ENCODE results near the gene CXXC5. TPM values are rescaled to one million over a fixed set of nuclear protein-coding genes. Genes with fewer than 3 reads are reported as not detected.
A peak's percentile ranks its signal among the peaks of the same experiment; 100 is the strongest.

Gene CXXC5
- total and polyA plus RNA-seq, 3 experiments from 2014 or later, result 2.1 to 67.0 (median 3.1) TPM

GRCh38 chr5:139682016-139682975 lies 34.1 kb downstream of the CXXC5 start:
- H3K27me3 Mint-ChIP-seq, result no peaks in the 10 kb centered on the region
- H3K27me3 ChIP-seq (ENCODE audit: insufficient read depth, low read length, poor library complexity, severe bottlenecking), result no peaks in the 10 kb centered on the region
- no peaks in the 10 kb centered on the region for H3K9me3 ChIP-seq (ENCODE audit: low read length)
- POLR2A ChIA-PET, result no interaction called here
- H3K27ac Mint-ChIP-seq, result peak overlapping the region in 3 of 8 donors; percentile 57 to 96 (median 84)
- peaks cover 0 to 17% (median 8%) of the 10 kb centered on the region in 3 donors for H3K4me1 Mint-ChIP-seq
- H3K4me3 Mint-ChIP-seq, result no peak overlapping the region
- CTCF ChIA-PET, result interaction anchor here (0.7 kb wide), 1 partner anchor 13 kb away, joined by 3 read pairs; no protein-coding TSS in a partner anchor
- H3K4me1 ChIP-seq (ENCODE audit: insufficient read depth, low read length), result no peaks in the 10 kb centered on the region
- H3K9me3 Mint-ChIP-seq, result no peaks in the 10 kb centered on the region
- DNase-seq, result no peak
- peaks cover 0 to 11% (median 0%) of the 10 kb centered on the region in 3 donors for H3K36me3 Mint-ChIP-seq
- no peak overlapping the region for H3K27ac ChIP-seq (ENCODE audit: low read depth, low read length)
- H3K36me3 ChIP-seq (ENCODE audit: insufficient read depth, low read length), result no peaks in the 10 kb centered on the region
- H3K4me3 ChIP-seq (ENCODE audit: low read length), result no peak overlapping the region

GRCh38 chr5:139683295-139684271 lies 35.4 kb downstream of the CXXC5 start:
- Mint-ChIP-seq H3K27ac (peak overlapping the region in 5 of 8 donors; percentile 2 to 90 (median 57)), H3K4me1 (peaks cover 0 to 15% (median 8%) of the 10 kb centered on the region in 3 donors), H3K9me3 (no peaks in the 10 kb centered on the region), H3K27me3 (no peaks in the 10 kb centered on the region), H3K4me3 (no peak overlapping the region), H3K36me3 (peaks cover 0 to 11% (median 0%) of the 10 kb centered on the region in 3 donors)
- POLR2A ChIA-PET, result interaction anchor here (0.6 kb wide), 1 partner anchor 508 kb away, joined by 3 read pairs; no protein-coding TSS in a partner anchor
- DNase-seq, result no peak
- Histone ChIP-seq H3K4me3 (ENCODE audit: low read length) (no peak overlapping the region), H3K36me3 (ENCODE audit: insufficient read depth, low read length) (no peaks in the 10 kb centered on the region), H3K27me3 (ENCODE audit: insufficient read depth, low read length, poor library complexity, severe bottlenecking) (no peaks in the 10 kb centered on the region), H3K9me3 (ENCODE audit: low read length) (no peaks in the 10 kb centered on the region), H3K4me1 (ENCODE audit: insufficient read depth, low read length) (no peaks in the 10 kb centered on the region), H3K27ac (ENCODE audit: low read depth, low read length) (no peak overlapping the region)
- CTCF ChIA-PET, result no interaction called here

GRCh38 chr5:139684350-139684880 lies 36.3 kb downstream of the CXXC5 start:
- Histone ChIP-seq H3K27me3 (ENCODE audit: insufficient read depth, low read length, poor library complexity, severe bottlenecking) (no peaks in the 10 kb centered on the region), H3K9me3 (ENCODE audit: low read length) (no peaks in the 10 kb centered on the region), H3K4me3 (ENCODE audit: low read length) (no peak overlapping the region), H3K4me1 (ENCODE audit: insufficient read depth, low read length) (no peaks in the 10 kb centered on the region), H3K36me3 (ENCODE audit: insufficient read depth, low read length) (no peaks in the 10 kb centered on the region), H3K27ac (ENCODE audit: low read depth, low read length) (no peak overlapping the region)
- Mint-ChIP-seq H3K4me1 (peaks cover 0 to 15% (median 8%) of the 10 kb centered on the region in 3 donors), H3K9me3 (no peaks in the 10 kb centered on the region), H3K36me3 (peaks cover 0 to 11% (median 0%) of the 10 kb centered on the region in 3 donors), H3K27ac (peak overlapping the region in 5 of 8 donors; percentile 50 to 90 (median 58)), H3K27me3 (no peaks in the 10 kb centered on the region), H3K4me3 (no peak overlapping the region)
- ChIA-PET POLR2A (no interaction called here), CTCF (interaction anchor here (0.7 to 1.8 kb wide), 3 partner anchors 11 to 143 kb away, joined by 3 to 4 read pairs (median 3); no protein-coding TSS in a partner anchor)
- no peak for DNase-seq

DNA sequence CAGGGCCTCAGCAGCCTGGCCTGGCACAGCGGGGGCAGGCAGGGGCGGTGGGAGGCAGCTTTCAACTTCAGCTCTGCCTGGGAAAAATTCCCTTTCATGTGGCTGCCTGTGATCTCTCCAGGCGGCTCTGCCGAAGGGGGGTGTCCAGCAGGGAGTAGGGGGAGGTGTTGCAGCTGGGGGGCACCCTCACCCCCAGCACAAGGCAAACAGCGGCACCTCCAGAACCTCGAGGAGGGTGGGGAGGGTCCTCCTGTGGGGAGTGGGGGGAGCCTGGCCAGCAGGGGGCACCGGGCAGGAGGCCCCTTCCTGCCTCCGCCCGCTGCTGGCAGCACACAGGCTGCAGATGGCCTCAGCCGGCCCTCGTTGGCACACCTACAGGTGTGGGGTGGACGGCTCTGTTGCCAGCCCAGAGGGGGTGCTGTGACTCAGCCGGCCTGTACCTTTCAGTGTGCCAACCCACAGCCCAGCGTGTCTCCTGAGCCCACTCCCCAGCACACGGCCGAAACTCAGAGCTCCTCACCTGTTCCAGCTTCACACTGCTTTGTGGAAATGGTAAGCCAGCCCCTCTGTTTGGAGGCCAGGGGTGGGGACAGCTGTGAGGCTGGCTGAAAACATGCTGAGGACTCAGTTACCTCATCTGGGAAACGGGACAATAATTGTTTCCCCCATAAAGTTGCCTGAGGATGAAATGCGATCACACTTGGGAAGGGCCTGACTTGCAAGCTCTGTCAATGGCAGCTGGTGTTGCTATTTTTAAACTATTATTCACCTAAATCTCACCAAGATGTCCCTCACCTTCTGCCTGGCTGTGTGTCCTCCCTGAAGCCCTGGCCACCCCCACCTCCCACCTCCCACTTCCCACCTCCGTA lies 37.0 kb downstream of the CXXC5 start:
- Histone ChIP-seq H3K4me1 (ENCODE audit: insufficient read depth, low read length) (no peaks in the 10 kb centered on the region), H3K9me3 (ENCODE audit: low read length) (no peaks in the 10 kb centered on the region), H3K4me3 (ENCODE audit: low read length) (no peak overlapping the region), H3K36me3 (ENCODE audit: insufficient read depth, low read length) (no peaks in the 10 kb centered on the region), H3K27ac (ENCODE audit: low read depth, low read length) (no peak overlapping the region), H3K27me3 (ENCODE audit: insufficient read depth, low read length, poor library complexity, severe bottlenecking) (no peaks in the 10 kb centered on the region)
- H3K4me3 Mint-ChIP-seq, result no peak overlapping the region
- peaks cover 0 to 10% (median 0%) of the 10 kb centered on the region in 3 donors for H3K36me3 Mint-ChIP-seq
- ChIA-PET POLR2A (interaction anchor here (0.5 kb wide), 1 partner anchor 28 kb away, joined by 5 read pairs; no protein-coding TSS in a partner anchor), CTCF (interaction anchor here (0.7 to 1.8 kb wide), 3 partner anchors 10 to 144 kb away, joined by 3 to 4 read pairs (median 3); no protein-coding TSS in a partner anchor)
- H3K4me1 Mint-ChIP-seq, result peaks cover 3 to 13% (median 8%) of the 10 kb centered on the region in 3 donors
- H3K27ac Mint-ChIP-seq, result peak overlapping the region in 3 of 8 donors; percentile 73 to 96 (median 81)
- DNase-seq, result no peak
- H3K27me3 Mint-ChIP-seq, result no peaks in the 10 kb centered on the region
- no peaks in the 10 kb centered on the region for H3K9me3 Mint-ChIP-seq

DNA sequence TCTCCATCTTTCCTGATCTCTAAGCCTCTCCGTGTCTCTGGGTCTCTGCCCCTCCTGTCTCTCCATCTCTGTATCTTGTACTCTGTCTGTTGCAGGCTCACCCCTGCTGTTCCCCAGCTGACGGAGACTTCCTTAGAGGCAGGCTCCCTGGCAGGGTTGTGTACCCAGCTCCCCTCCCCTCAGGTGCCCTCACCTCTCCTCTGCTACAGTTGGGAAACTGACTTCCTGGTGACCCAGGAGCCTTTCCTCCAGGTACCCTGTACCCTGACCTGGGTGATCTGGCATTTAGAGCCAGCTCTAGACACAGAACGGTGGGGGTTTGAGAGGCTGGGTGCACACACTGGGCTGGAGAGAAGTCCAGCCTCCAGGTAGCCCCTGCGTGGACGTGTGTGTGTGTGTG lies 37.7 kb downstream of the CXXC5 start:
- CTCF ChIA-PET, result interaction anchor here (1.8 kb wide), 1 partner anchor 80 kb away, joined by 4 read pairs; no protein-coding TSS in a partner anchor
- no peak overlapping the region for H3K27ac ChIP-seq (ENCODE audit: low read depth, low read length)
- Mint-ChIP-seq H3K9me3 (no peaks in the 10 kb centered on the region), H3K27ac (peak overlapping the region in 6 of 8 donors; percentile 41 to 96 (median 68)), H3K4me3 (no peak overlapping the region), H3K36me3 (peaks cover 0 to 8% (median 0%) of the 10 kb centered on the region in 3 donors), H3K4me1 (peaks cover 4 to 14% (median 8%) of the 10 kb centered on the region in 3 donors), H3K27me3 (no peaks in the 10 kb centered on the region)
- POLR2A ChIA-PET, result interaction anchor here (0.5 kb wide), 1 partner anchor 27 kb away, joined by 5 read pairs; no protein-coding TSS in a partner anchor
- no peaks in the 10 kb centered on the region for H3K36me3 ChIP-seq (ENCODE audit: insufficient read depth, low read length)
- H3K4me3 ChIP-seq (ENCODE audit: low read length), result no peak overlapping the region
- no peak for DNase-seq
- no peaks in the 10 kb centered on the region for H3K4me1 ChIP-seq (ENCODE audit: insufficient read depth, low read length)
- H3K9me3 ChIP-seq (ENCODE audit: low read length), result no peaks in the 10 kb centered on the region
- H3K27me3 ChIP-seq (ENCODE audit: insufficient read depth, low read length, poor library complexity, severe bottlenecking), result no peaks in the 10 kb centered on the region

- ChIA-PET CTCF (no interaction called here), POLR2A (no interaction called here)
- Mint-ChIP-seq H3K36me3 (peaks cover 0 to 7% (median 0%) of the 10 kb centered on the region in 3 donors), H3K4me3 (no peak overlapping the region), H3K9me3 (no peaks in the 10 kb centered on the region), H3K4me1 (peaks cover 4 to 15% (median 8%) of the 10 kb centered on the region in 3 donors), H3K27ac (peak overlapping the region in 4 of 8 donors; percentile 61 to 81 (median 64)), H3K27me3 (no peaks in the 10 kb centered on the region)
- Histone ChIP-seq H3K4me3 (ENCODE audit: low read length) (no peak overlapping the region), H3K27me3 (ENCODE audit: insufficient read depth, low read length, poor library complexity, severe bottlenecking) (no peaks in the 10 kb centered on the region), H3K27ac (ENCODE audit: low read depth, low read length) (no peak overlapping the region), H3K9me3 (ENCODE audit: low read length) (no peaks in the 10 kb centered on the region), H3K4me1 (ENCODE audit: insufficient read depth, low read length) (no peaks in the 10 kb centered on the region), H3K36me3 (ENCODE audit: insufficient read depth, low read length) (no peaks in the 10 kb centered on the region)
- no peak for DNase-seq
Observed at GRCh38 chr5:139686356-139686705, 38.2 kb downstream of the CXXC5 start.

All from CD8-positive, alpha-beta memory T cell (primary cell).